ENCODE results near the gene KCNAB1. TPM values are rescaled to one million over a fixed set of nuclear protein-coding genes. Genes with fewer than 3 reads are reported as not detected.

The KCNAB1 gene
- total and polyA plus RNA-seq, 4 donors: 0.76 to 2.8 (median 1.0) TPM

GRCh38 chr3:156109989-156110388 lies 10.4 kb upstream of the KCNAB1 start:
- Histone ChIP-seq H3K9me3 (ENCODE audit: control insufficient read depth in 4 of 4, low read length in 3 of 4) (no peaks in the 10 kb centered on the region), H3K36me3 (ENCODE audit: control insufficient read depth in 4 of 4, insufficient read depth in 3 of 4, low read depth in 1 of 4, low read length in 3 of 4) (no peaks in the 10 kb centered on the region), H3K9ac (ENCODE audit: low read depth in 1 of 2, low read length in 2 of 2) (no peak overlapping the region), H3K4me1 (ENCODE audit: control insufficient read depth in 4 of 4, insufficient read depth in 4 of 4, low read length in 3 of 4) (no peaks in the 10 kb centered on the region), H3K4me3 (ENCODE audit: low read depth in 1 of 3, low read length in 3 of 3) (no peak overlapping the region), H3K27ac (ENCODE audit: low read depth in 1 of 2, low read length in 2 of 2) (no peak overlapping the region), H3K27me3 (ENCODE audit: control insufficient read depth in 4 of 4, insufficient read depth in 4 of 4, low read length in 3 of 4) (no peaks in the 10 kb centered on the region)
- DNase-seq (ENCODE audit: low spot score): no peak
- 84% methylated on average over 9 of the region's 9 CpGs for WGBS
- no peak for TF ChIP-seq ZBTB33 (IDR thresholded peaks at IDR 0.05)
- no peak for TF ChIP-seq YY1 (IDR thresholded peaks at IDR 0.05)
- no peak for TF ChIP-seq RXRA (IDR thresholded peaks at IDR 0.05)

GRCh38 chr3:156126467-156126866 lies 6.1 kb downstream of the KCNAB1 start:
- Histone ChIP-seq H3K36me3 (ENCODE audit: control insufficient read depth in 4 of 4, insufficient read depth in 3 of 4, low read depth in 1 of 4, low read length in 3 of 4) (no peaks in the 10 kb centered on the region), H3K9me3 (ENCODE audit: control insufficient read depth in 4 of 4, low read length in 3 of 4) (no peaks in the 10 kb centered on the region), H3K4me3 (ENCODE audit: low read depth in 1 of 3, low read length in 3 of 3) (no peak overlapping the region), H3K27me3 (ENCODE audit: control insufficient read depth in 4 of 4, insufficient read depth in 4 of 4, low read length in 3 of 4) (peaks cover 0 to 8% (median 0%) of the 10 kb centered on the region in 4 donors), H3K9ac (ENCODE audit: low read depth in 1 of 2, low read length in 2 of 2) (no peak overlapping the region), H3K4me1 (ENCODE audit: control insufficient read depth in 4 of 4, insufficient read depth in 4 of 4, low read length in 3 of 4) (no peaks in the 10 kb centered on the region), H3K27ac (ENCODE audit: low read depth in 1 of 2, low read length in 2 of 2) (no peak overlapping the region)
- no peak for DNase-seq (ENCODE audit: low spot score)
- 68% methylated on average over 3 of the region's 3 CpGs for WGBS
- no peak for TF ChIP-seq REST (IDR thresholded peaks at IDR 0.05)
- TF ChIP-seq YY1 (IDR thresholded peaks at IDR 0.05): no peak
- TF ChIP-seq HNF4G (IDR thresholded peaks at IDR 0.05): no peak
- TF ChIP-seq RAD21 (IDR thresholded peaks at IDR 0.05): no peak
- no peak for TF ChIP-seq FOXA2 (IDR thresholded peaks at IDR 0.05)
- TF ChIP-seq RXRA (IDR thresholded peaks at IDR 0.05): no peak
- TF ChIP-seq JUND (IDR thresholded peaks at IDR 0.05): no peak
- TF ChIP-seq EGR1 (IDR thresholded peaks at IDR 0.05; ENCODE audit: low read depth in 2 of 2): no peak
- no peak for TF ChIP-seq TAF1 (conservative IDR thresholded peaks at IDR 0.05)

GRCh38 chr3:156131241-156131640 lies 10.9 kb downstream of the KCNAB1 start:
- WGBS: 68% methylated on average over 3 of the region's 3 CpGs
- TF ChIP-seq HNF4A (conservative IDR thresholded peaks at IDR 0.05) (no peak), TAF1 (conservative IDR thresholded peaks at IDR 0.05) (no peak), YY1 (IDR thresholded peaks at IDR 0.05) (no peak), ATF3 (IDR thresholded peaks at IDR 0.05) (no peak), GABPA (IDR thresholded peaks at IDR 0.05 in 1 of 2, conservative IDR thresholded peaks at IDR 0.05 in 1 of 2) (no peak)
- DNase-seq (ENCODE audit: low spot score): no peak

More at GRCh38 chr3:156131241-156131640, 10.9 kb downstream of the KCNAB1 start:
- no peaks in the 10 kb centered on the region for H3K4me1 ChIP-seq (ENCODE audit: control insufficient read depth in 4 of 4, insufficient read depth in 4 of 4, low read length in 3 of 4)
- no peaks in the 10 kb centered on the region for H3K36me3 ChIP-seq (ENCODE audit: control insufficient read depth in 4 of 4, insufficient read depth in 3 of 4, low read depth in 1 of 4, low read length in 3 of 4)
- no peak overlapping the region for H3K27ac ChIP-seq (ENCODE audit: low read depth in 1 of 2, low read length in 2 of 2)
- H3K4me3 ChIP-seq (ENCODE audit: low read depth in 1 of 3, low read length in 3 of 3): no peak overlapping the region
- no peak overlapping the region for H3K9ac ChIP-seq (ENCODE audit: low read depth in 1 of 2, low read length in 2 of 2)
- H3K9me3 ChIP-seq (ENCODE audit: control insufficient read depth in 4 of 4, low read length in 3 of 4): no peaks in the 10 kb centered on the region
- H3K27me3 ChIP-seq (ENCODE audit: control insufficient read depth in 4 of 4, insufficient read depth in 4 of 4, low read length in 3 of 4): peaks cover 0 to 8% (median 0%) of the 10 kb centered on the region in 4 donors

Measured in liver (tissue), 9 donors.